Panc1 (cell line): ENCODE results near the gene SRSF3.

ENCODE experiments used
- TF ChIP-seq, protein P1 (sequence below): fragments of 450-650 bp; IDR thresholded peaks from 2 replicates; pipeline ENCODE4 v1.5.1; 2017; ENCODE audit warnings: mild to moderate bottlenecking
- TF ChIP-seq, protein P2 (sequence below), 2 experiments: IDR thresholded peaks; 2 replicates each; pipeline ENCODE4 v1.6.1; 2011 to 2012; ENCODE audit warnings: low read depth in 2 of 2, control low read depth in 1 of 2, low read length in 1 of 2, mild to moderate bottlenecking in 1 of 2, moderate library complexity in 1 of 2; ENCODE audit not compliant: insufficient read depth in 1 of 2

DNA sequence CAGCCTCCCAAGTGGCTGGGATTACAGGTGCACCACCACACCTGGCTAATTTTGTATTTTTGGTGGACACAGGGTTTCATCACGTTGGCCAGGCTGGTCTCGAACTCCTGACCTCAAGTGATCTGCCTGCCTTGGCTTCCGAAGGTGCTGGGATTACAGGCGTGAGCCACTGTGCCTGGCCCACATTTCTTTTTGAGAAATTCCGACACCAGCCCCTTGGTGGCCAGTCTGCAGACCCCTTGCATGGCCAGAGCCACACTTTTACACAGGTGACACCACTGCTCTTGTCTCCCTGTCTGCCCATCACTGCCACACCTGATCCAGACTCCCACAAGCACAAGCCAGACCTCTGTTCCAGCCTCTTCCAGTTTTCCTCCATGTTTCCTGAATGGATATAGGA, 33.0 kb downstream of the SRSF3 start:
- TF ChIP-seq, protein P1, sequence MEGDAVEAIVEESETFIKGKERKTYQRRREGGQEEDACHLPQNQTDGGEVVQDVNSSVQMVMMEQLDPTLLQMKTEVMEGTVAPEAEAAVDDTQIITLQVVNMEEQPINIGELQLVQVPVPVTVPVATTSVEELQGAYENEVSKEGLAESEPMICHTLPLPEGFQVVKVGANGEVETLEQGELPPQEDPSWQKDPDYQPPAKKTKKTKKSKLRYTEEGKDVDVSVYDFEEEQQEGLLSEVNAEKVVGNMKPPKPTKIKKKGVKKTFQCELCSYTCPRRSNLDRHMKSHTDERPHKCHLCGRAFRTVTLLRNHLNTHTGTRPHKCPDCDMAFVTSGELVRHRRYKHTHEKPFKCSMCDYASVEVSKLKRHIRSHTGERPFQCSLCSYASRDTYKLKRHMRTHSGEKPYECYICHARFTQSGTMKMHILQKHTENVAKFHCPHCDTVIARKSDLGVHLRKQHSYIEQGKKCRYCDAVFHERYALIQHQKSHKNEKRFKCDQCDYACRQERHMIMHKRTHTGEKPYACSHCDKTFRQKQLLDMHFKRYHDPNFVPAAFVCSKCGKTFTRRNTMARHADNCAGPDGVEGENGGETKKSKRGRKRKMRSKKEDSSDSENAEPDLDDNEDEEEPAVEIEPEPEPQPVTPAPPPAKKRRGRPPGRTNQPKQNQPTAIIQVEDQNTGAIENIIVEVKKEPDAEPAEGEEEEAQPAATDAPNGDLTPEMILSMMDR, result no peak
- TF ChIP-seq, protein P2, sequence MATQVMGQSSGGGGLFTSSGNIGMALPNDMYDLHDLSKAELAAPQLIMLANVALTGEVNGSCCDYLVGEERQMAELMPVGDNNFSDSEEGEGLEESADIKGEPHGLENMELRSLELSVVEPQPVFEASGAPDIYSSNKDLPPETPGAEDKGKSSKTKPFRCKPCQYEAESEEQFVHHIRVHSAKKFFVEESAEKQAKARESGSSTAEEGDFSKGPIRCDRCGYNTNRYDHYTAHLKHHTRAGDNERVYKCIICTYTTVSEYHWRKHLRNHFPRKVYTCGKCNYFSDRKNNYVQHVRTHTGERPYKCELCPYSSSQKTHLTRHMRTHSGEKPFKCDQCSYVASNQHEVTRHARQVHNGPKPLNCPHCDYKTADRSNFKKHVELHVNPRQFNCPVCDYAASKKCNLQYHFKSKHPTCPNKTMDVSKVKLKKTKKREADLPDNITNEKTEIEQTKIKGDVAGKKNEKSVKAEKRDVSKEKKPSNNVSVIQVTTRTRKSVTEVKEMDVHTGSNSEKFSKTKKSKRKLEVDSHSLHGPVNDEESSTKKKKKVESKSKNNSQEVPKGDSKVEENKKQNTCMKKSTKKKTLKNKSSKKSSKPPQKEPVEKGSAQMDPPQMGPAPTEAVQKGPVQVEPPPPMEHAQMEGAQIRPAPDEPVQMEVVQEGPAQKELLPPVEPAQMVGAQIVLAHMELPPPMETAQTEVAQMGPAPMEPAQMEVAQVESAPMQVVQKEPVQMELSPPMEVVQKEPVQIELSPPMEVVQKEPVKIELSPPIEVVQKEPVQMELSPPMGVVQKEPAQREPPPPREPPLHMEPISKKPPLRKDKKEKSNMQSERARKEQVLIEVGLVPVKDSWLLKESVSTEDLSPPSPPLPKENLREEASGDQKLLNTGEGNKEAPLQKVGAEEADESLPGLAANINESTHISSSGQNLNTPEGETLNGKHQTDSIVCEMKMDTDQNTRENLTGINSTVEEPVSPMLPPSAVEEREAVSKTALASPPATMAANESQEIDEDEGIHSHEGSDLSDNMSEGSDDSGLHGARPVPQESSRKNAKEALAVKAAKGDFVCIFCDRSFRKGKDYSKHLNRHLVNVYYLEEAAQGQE (IDR thresholded peaks at IDR 0.05; ENCODE audit: insufficient read depth in 1 of 2, low read depth in 2 of 2, low read length in 1 of 2), result no peak
